Panc1 (cell line): ENCODE results near the gene CLGN. TPM values are rescaled to one million over a fixed set of nuclear protein-coding genes. Genes with fewer than 3 reads are reported as not detected.

Source experiments
- ATAC-seq: fragments of 200-7000 bp; cut with Tn5 transposase; 2 replicates; pipeline ENCODE4 v1.9.1; 2020; ENCODE audit warnings: mild to moderate bottlenecking, moderate library complexity
- BruUV-seq: library from RNA; stranded (reverse); fragments of 400-500 nt; replicated peaks from 2 replicates; lab custom pipeline; 2021; lab: Mats Ljungman, UMichigan
- CTCF ChIA-PET: fragments of 300-600 bp; sonication (Branson Sonifier 250); formaldehyde crosslinking; loops from one replicate; lab custom pipeline; 2022; ENCODE audit warnings: antibody characterized with exemption; lab: Charles Lee
- POLR2A ChIA-PET: fragments of 300-600 bp; sonication (Branson Sonifier 250); formaldehyde crosslinking; loops from one replicate; lab custom pipeline; 2022; ENCODE audit warnings: antibody characterized with exemption; lab: Charles Lee
- DNase-seq: peaks from one replicate; pipeline ENCODE4 v3.0.0-alpha.2; 2010; ENCODE audit warnings: low read depth, low spot score
- H3K27ac ChIP-seq: 2 replicates; pipeline ENCODE4 v1.5.1; 2011; ENCODE audit warnings: mild to moderate bottlenecking, low read length, inconsistent platforms
- H3K27me3 ChIP-seq: fragments of 200-500 bp; sonication (Bioruptor generic); 2 replicates; pipeline ENCODE4 v1.6.0; 2014; ENCODE audit warnings: low read length, inconsistent platforms; ENCODE audit not compliant: control insufficient read depth, insufficient read depth
- H3K36me3 ChIP-seq: fragments of 200-500 bp; sonication (Bioruptor generic); 2 replicates; pipeline ENCODE4 v1.5.1; 2014; ENCODE audit warnings: inconsistent platforms, mild to moderate bottlenecking, low read length, moderate library complexity; ENCODE audit not compliant: control insufficient read depth, insufficient read depth
- H3K4me1 ChIP-seq: 2 replicates; pipeline ENCODE4 v1.5.1; 2011; ENCODE audit warnings: inconsistent platforms, mild to moderate bottlenecking, low read length, moderate library complexity; ENCODE audit not compliant: control insufficient read depth, insufficient read depth
- H3K4me3 ChIP-seq, 2 experiments: 2 replicates each; pipeline ENCODE4 v1.5.1; 2011 to 2012; ENCODE audit warnings: low read depth in 2 of 2, low read length in 2 of 2, mild to moderate bottlenecking in 2 of 2, inconsistent platforms in 1 of 2, moderate library complexity in 1 of 2
- H3K9me3 ChIP-seq: fragments of 200-500 bp; sonication (Bioruptor generic); 2 replicates; pipeline ENCODE4 v1.5.1; 2014; ENCODE audit warnings: low read depth, mild to moderate bottlenecking, inconsistent platforms, low read length, moderate library complexity; ENCODE audit not compliant: control insufficient read depth, insufficient read depth
- CTCF ChIP-seq: fragments of 450-650 bp; IDR thresholded peaks from 2 replicates; pipeline ENCODE4 v1.5.1; 2017; ENCODE audit warnings: mild to moderate bottlenecking
- POLR2AphosphoS5 ChIP-seq: IDR thresholded peaks from 2 replicates; pipeline ENCODE4 v1.6.1; 2012; ENCODE audit warnings: mild to moderate bottlenecking, low read depth, low read length, moderate library complexity
- SIN3A ChIP-seq: IDR thresholded peaks from 2 replicates; pipeline ENCODE4 v1.6.1; 2012; ENCODE audit warnings: low read depth, mild to moderate bottlenecking, low read length, moderate library complexity, borderline replicate concordance; ENCODE audit not compliant: insufficient read depth
- TCF7L2 ChIP-seq: IDR thresholded peaks from 2 replicates; pipeline ENCODE4 v1.6.1; 2011; ENCODE audit warnings: mild to moderate bottlenecking, low read depth, low read length, inconsistent platforms
- in situ Hi-C: cut with HindIII; loops from 2 replicates; pipeline ENCODE4 v1.10.0; 2016; ENCODE audit warnings: low sequenced_read_pairs, low pct_unique_long_range_greater_than_20kb
- intact Hi-C: fragments of 100-400 bp; cut with micrococcal nuclease; formaldehyde crosslinking; loops from one replicate; pipeline ENCODE4 v1.10.0; 2022; ENCODE audit not compliant: unreplicated experiment
- total RNA-seq: library from RNA; stranded (reverse); gene quantifications from one replicate; pipeline ENCODE4 v1.2.1, GENCODE V29; 2021; ENCODE audit not compliant: unreplicated experiment
- TF ChIP-seq, protein P1 (sequence below), 2 experiments: IDR thresholded peaks; 2 replicates each; pipeline ENCODE4 v1.6.1; 2011 to 2012; ENCODE audit warnings: low read depth in 2 of 2, control low read depth in 1 of 2, low read length in 1 of 2, mild to moderate bottlenecking in 1 of 2, moderate library complexity in 1 of 2; ENCODE audit not compliant: insufficient read depth in 1 of 2

Gene CLGN
- total RNA-seq, 1 experiment from 2014 or later: 5.4 TPM

- DNase-seq (no peak), ATAC-seq (no peak)
- Histone ChIP-seq H3K27me3 (no peaks in the 10 kb centered on the region), H3K9me3 (no peaks in the 10 kb centered on the region), H3K27ac (no peak overlapping the region), H3K4me1 (no peaks in the 10 kb centered on the region), H3K36me3 (no peaks in the 10 kb centered on the region), H3K4me3 (no peak overlapping the region)
- intact Hi-C loops: no loop called here
- no TSS peak for BruUV-seq
- TF ChIP-seq SIN3A (no peak), CTCF (no peak), TCF7L2 (no peak), POLR2AphosphoS5 (no peak)
- TF ChIP-seq, protein P1, sequence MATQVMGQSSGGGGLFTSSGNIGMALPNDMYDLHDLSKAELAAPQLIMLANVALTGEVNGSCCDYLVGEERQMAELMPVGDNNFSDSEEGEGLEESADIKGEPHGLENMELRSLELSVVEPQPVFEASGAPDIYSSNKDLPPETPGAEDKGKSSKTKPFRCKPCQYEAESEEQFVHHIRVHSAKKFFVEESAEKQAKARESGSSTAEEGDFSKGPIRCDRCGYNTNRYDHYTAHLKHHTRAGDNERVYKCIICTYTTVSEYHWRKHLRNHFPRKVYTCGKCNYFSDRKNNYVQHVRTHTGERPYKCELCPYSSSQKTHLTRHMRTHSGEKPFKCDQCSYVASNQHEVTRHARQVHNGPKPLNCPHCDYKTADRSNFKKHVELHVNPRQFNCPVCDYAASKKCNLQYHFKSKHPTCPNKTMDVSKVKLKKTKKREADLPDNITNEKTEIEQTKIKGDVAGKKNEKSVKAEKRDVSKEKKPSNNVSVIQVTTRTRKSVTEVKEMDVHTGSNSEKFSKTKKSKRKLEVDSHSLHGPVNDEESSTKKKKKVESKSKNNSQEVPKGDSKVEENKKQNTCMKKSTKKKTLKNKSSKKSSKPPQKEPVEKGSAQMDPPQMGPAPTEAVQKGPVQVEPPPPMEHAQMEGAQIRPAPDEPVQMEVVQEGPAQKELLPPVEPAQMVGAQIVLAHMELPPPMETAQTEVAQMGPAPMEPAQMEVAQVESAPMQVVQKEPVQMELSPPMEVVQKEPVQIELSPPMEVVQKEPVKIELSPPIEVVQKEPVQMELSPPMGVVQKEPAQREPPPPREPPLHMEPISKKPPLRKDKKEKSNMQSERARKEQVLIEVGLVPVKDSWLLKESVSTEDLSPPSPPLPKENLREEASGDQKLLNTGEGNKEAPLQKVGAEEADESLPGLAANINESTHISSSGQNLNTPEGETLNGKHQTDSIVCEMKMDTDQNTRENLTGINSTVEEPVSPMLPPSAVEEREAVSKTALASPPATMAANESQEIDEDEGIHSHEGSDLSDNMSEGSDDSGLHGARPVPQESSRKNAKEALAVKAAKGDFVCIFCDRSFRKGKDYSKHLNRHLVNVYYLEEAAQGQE (IDR thresholded peaks at IDR 0.05; ENCODE audit: insufficient read depth in 1 of 2, low read depth in 2 of 2, low read length in 1 of 2): no peak
- POLR2A ChIA-PET: no interaction called here
- in situ Hi-C loops: no loop called here
- CTCF ChIA-PET: no interaction called here
Observed at GRCh38 chr4:140358281-140358680, 69.2 kb downstream of the CLGN start.

GRCh38 chr4:140357868-140358267 lies 69.6 kb downstream of the CLGN start:
- BruUV-seq: no TSS peak
- DNase-seq (no peak), ATAC-seq (no peak)
- TF ChIP-seq SIN3A (no peak), POLR2AphosphoS5 (no peak), CTCF (no peak)
- Histone ChIP-seq H3K9me3 (no peaks in the 10 kb centered on the region), H3K27me3 (no peaks in the 10 kb centered on the region), H3K4me3 (no peak overlapping the region), H3K27ac (no peak overlapping the region), H3K4me1 (no peaks in the 10 kb centered on the region), H3K36me3 (no peaks in the 10 kb centered on the region)
- POLR2A ChIA-PET: no interaction called here
- intact Hi-C loops (no loop called here), in situ Hi-C loops (no loop called here)
- CTCF ChIA-PET: no interaction called here
